GM12878 (cell line): ENCODE data around the gene PUDP. TPM values are rescaled to one million over a fixed set of nuclear protein-coding genes. Genes with fewer than 3 reads are reported as not detected.
A peak's percentile ranks its signal among the peaks of the same experiment; 100 is the strongest.

Experiments used
- BMI1 ChIP-seq: fragments of 450-650 bp; IDR thresholded peaks from 2 replicates; pipeline ENCODE4 v1.6.1; 2016; ENCODE audit warnings: mild to moderate bottlenecking, moderate library complexity, borderline replicate concordance
- BRCA1 ChIP-seq: IDR thresholded peaks from 2 replicates; pipeline ENCODE4 v1.6.1; 2011; ENCODE audit warnings: low read depth, low read length, improper control_type of control experiment
- DPF2 ChIP-seq: fragments of 450-650 bp; IDR thresholded peaks from 2 replicates; pipeline ENCODE4 v1.6.1; 2017; ENCODE audit warnings: mild to moderate bottlenecking
- GATAD2B ChIP-seq: fragments of 450-650 bp; conservative IDR thresholded peaks from 2 replicates; pipeline ENCODE4 v1.6.1; 2017; ENCODE audit warnings: low read depth, mild to moderate bottlenecking, moderate library complexity
- IKZF2 ChIP-seq, 2 experiments: fragments of 450-650 bp; IDR thresholded peaks; 2 replicates each; pipeline ENCODE4 v1.6.1; 2017; ENCODE audit warnings: mild to moderate bottlenecking in 2 of 2, moderate library complexity in 2 of 2
- NFYA ChIP-seq: IDR thresholded peaks from 2 replicates; pipeline ENCODE4 v1.6.1; 2011; ENCODE audit warnings: low read depth, mild to moderate bottlenecking, low read length, improper control_type of control experiment, borderline replicate concordance
- NR2C1 ChIP-seq: fragments of 450-650 bp; IDR thresholded peaks from 2 replicates; pipeline ENCODE4 v1.6.1; 2017; ENCODE audit warnings: antibody characterized with exemption, mild to moderate bottlenecking, moderate library complexity
- NR2C2 ChIP-seq: IDR thresholded peaks from 2 replicates; pipeline ENCODE4 v1.6.1; 2011; ENCODE audit warnings: borderline replicate concordance, low read depth; ENCODE audit not compliant: control insufficient read depth, insufficient read length
- NR2F1 ChIP-seq: fragments of 450-650 bp; conservative IDR thresholded peaks from 2 replicates; pipeline ENCODE4 v1.6.1; 2017; ENCODE audit warnings: mild to moderate bottlenecking
- PML ChIP-seq: IDR thresholded peaks from 2 replicates; pipeline ENCODE4 v1.6.1; 2012; ENCODE audit warnings: low read length, inconsistent platforms
- POU2F2 ChIP-seq: IDR thresholded peaks from 3 replicates; pipeline ENCODE4 v1.6.1; 2011; ENCODE audit warnings: low read depth, mild to moderate bottlenecking, low read length, borderline replicate concordance
- RBBP5 ChIP-seq: fragments of 200-600 bp; sonication (generic); conservative IDR thresholded peaks from 2 replicates; pipeline ENCODE4 v1.6.1; 2016
- RCOR1 ChIP-seq: conservative IDR thresholded peaks from 2 replicates; pipeline ENCODE4 v1.6.1; 2012; ENCODE audit warnings: low read depth, low read length, improper control_type of control experiment
- RUNX3 ChIP-seq: IDR thresholded peaks from 2 replicates; pipeline ENCODE4 v1.6.1; 2012; ENCODE audit warnings: low read length, inconsistent platforms
- SMAD5 ChIP-seq: IDR thresholded peaks from 2 replicates; pipeline ENCODE4 v1.6.1; 2016; ENCODE audit warnings: antibody characterized with exemption, low read depth
- SRF ChIP-seq, 2 experiments: IDR thresholded peaks; 2 replicates each; pipeline ENCODE4 v1.6.1; 2011; ENCODE audit warnings: low read depth in 2 of 2, low read length in 2 of 2, mild to moderate bottlenecking in 1 of 2, moderate library complexity in 1 of 2
- ZSCAN29 ChIP-seq: fragments of 450-650 bp; IDR thresholded peaks from 2 replicates; pipeline ENCODE4 v1.6.1; 2017; ENCODE audit warnings: mild to moderate bottlenecking, moderate library complexity
- polyA plus RNA-seq, 11 experiments: library from polyadenylated mRNA; depleted of rRNA in 4 of 11; unstranded in 6 of 11; stranded (reverse) in 5 of 11; fragments of >200 nt; fragmentation: Nextera tagmentation in 4 of 11; fragmentation: Illumina TruSeq in 1 of 11; extraction: Ambion mirVana in 4 of 11; extraction: Trizol in 1 of 11; gene quantifications; 1 replicate in 1 of 11; 2 replicates in 10 of 11; pipeline versions ENCODE4 v1.2.1 to v1.2.3, GENCODE V29; 2011 to 2016; ENCODE audit warnings: inconsistent platforms in 2 of 11, missing spikeins in 2 of 11, low read depth in 1 of 11
- total RNA-seq, 4 experiments: library from RNA; depleted of rRNA in 3 of 4; stranded (reverse); fragments of >200 nt in 3 of 4; fragmentation: Illumina TruSeq in 1 of 4; extraction: Trizol in 1 of 4; gene quantifications; 2 replicates each; pipeline versions ENCODE4 v1.2.1 to v1.2.3, GENCODE V29; 2013 to 2021
- TF ChIP-seq, protein P1 (sequence below): IDR thresholded peaks from 2 replicates; pipeline ENCODE4 v1.6.1; 2012; ENCODE audit warnings: improper control_type of control experiment, low read depth, low read length; ENCODE audit not compliant: insufficient replicate concordance
- TF ChIP-seq, protein P2 (sequence below): fragments of 450-650 bp; IDR thresholded peaks from 2 replicates; pipeline ENCODE4 v1.6.1; 2017; ENCODE audit warnings: mild to moderate bottlenecking
- TF ChIP-seq, protein P3 (sequence below): fragments of 450-650 bp; IDR thresholded peaks from 2 replicates; pipeline ENCODE4 v1.6.1; 2018; ENCODE audit warnings: mild to moderate bottlenecking, low read depth, moderate library complexity; ENCODE audit not compliant: partially characterized antibody

The PUDP gene
- total and polyA plus RNA-seq, 10 of the 15 experiments (the other 5 are each of a cell fraction or from before 2014, with no cell fraction given): 30.8 to 83.5 (median 61.7) TPM

DNA sequence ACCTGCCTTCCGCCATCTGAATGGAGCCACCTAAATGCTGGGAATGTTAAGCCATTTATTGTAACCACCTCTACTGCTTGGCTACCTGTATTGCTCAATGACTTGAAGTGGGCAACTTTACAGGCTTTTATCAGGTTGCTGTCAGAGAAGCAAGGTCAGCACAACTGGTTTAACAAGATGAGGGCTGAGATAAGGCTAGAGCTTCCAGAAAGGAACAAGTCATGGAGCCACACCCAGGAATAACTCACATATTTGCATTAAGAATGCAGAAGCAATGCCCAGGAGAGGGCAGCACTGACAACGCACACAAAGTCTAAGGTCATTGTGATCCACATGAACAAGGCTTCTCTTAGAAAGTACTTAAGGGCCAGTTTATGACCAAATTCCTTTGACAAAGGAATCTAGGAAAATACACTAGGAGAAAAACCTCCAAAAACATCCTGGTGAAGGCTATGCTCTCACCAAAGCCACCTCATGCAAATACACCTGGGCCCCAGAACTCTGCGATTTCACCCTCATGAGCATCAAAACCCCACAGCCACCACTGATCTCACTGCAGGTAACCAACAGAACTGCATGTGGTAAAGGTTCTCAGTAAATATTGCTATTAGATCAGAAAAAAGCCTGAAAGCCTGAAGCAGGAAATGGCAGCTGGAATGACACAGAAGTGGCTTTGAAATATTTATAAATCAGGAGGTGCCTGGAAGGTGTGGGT is 15.5 kb downstream of the PUDP start (continued):
- TF ChIP-seq, protein P1, sequence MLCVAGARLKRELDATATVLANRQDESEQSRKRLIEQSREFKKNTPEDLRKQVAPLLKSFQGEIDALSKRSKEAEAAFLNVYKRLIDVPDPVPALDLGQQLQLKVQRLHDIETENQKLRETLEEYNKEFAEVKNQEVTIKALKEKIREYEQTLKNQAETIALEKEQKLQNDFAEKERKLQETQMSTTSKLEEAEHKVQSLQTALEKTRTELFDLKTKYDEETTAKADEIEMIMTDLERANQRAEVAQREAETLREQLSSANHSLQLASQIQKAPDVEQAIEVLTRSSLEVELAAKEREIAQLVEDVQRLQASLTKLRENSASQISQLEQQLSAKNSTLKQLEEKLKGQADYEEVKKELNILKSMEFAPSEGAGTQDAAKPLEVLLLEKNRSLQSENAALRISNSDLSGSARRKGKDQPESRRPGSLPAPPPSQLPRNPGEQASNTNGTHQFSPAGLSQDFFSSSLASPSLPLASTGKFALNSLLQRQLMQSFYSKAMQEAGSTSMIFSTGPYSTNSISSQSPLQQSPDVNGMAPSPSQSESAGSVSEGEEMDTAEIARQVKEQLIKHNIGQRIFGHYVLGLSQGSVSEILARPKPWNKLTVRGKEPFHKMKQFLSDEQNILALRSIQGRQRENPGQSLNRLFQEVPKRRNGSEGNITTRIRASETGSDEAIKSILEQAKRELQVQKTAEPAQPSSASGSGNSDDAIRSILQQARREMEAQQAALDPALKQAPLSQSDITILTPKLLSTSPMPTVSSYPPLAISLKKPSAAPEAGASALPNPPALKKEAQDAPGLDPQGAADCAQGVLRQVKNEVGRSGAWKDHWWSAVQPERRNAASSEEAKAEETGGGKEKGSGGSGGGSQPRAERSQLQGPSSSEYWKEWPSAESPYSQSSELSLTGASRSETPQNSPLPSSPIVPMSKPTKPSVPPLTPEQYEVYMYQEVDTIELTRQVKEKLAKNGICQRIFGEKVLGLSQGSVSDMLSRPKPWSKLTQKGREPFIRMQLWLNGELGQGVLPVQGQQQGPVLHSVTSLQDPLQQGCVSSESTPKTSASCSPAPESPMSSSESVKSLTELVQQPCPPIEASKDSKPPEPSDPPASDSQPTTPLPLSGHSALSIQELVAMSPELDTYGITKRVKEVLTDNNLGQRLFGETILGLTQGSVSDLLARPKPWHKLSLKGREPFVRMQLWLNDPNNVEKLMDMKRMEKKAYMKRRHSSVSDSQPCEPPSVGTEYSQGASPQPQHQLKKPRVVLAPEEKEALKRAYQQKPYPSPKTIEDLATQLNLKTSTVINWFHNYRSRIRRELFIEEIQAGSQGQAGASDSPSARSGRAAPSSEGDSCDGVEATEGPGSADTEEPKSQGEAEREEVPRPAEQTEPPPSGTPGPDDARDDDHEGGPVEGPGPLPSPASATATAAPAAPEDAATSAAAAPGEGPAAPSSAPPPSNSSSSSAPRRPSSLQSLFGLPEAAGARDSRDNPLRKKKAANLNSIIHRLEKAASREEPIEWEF: no peak
- TF ChIP-seq ZSCAN29: no peak
- no peak for TF ChIP-seq IKZF2 (IDR thresholded peaks at IDR 0.05)
- TF ChIP-seq RUNX3: 0 out of 2 replicates have a peak, but pooled peaks have one; percentile 29
- TF ChIP-seq, protein P2, sequence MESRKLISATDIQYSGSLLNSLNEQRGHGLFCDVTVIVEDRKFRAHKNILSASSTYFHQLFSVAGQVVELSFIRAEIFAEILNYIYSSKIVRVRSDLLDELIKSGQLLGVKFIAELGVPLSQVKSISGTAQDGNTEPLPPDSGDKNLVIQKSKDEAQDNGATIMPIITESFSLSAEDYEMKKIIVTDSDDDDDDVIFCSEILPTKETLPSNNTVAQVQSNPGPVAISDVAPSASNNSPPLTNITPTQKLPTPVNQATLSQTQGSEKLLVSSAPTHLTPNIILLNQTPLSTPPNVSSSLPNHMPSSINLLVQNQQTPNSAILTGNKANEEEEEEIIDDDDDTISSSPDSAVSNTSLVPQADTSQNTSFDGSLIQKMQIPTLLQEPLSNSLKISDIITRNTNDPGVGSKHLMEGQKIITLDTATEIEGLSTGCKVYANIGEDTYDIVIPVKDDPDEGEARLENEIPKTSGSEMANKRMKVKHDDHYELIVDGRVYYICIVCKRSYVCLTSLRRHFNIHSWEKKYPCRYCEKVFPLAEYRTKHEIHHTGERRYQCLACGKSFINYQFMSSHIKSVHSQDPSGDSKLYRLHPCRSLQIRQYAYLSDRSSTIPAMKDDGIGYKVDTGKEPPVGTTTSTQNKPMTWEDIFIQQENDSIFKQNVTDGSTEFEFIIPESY: no peak
- TF ChIP-seq NR2C1: no peak
- TF ChIP-seq BMI1: no peak
- TF ChIP-seq RBBP5: no peak
- no peak for TF ChIP-seq DPF2
- TF ChIP-seq BRCA1: no peak
- no peak for TF ChIP-seq SRF (IDR thresholded peaks at IDR 0.05; ENCODE audit: low read depth in 2 of 2, low read length in 2 of 2)
- TF ChIP-seq PML: no peak; the same call in 1 of the 2 replicates
- no peak for TF ChIP-seq NR2F1
- TF ChIP-seq POU2F2: peak; percentile 80; the same call in 1 of the 3 replicates
- TF ChIP-seq RCOR1: no peak
- TF ChIP-seq, protein P3, sequence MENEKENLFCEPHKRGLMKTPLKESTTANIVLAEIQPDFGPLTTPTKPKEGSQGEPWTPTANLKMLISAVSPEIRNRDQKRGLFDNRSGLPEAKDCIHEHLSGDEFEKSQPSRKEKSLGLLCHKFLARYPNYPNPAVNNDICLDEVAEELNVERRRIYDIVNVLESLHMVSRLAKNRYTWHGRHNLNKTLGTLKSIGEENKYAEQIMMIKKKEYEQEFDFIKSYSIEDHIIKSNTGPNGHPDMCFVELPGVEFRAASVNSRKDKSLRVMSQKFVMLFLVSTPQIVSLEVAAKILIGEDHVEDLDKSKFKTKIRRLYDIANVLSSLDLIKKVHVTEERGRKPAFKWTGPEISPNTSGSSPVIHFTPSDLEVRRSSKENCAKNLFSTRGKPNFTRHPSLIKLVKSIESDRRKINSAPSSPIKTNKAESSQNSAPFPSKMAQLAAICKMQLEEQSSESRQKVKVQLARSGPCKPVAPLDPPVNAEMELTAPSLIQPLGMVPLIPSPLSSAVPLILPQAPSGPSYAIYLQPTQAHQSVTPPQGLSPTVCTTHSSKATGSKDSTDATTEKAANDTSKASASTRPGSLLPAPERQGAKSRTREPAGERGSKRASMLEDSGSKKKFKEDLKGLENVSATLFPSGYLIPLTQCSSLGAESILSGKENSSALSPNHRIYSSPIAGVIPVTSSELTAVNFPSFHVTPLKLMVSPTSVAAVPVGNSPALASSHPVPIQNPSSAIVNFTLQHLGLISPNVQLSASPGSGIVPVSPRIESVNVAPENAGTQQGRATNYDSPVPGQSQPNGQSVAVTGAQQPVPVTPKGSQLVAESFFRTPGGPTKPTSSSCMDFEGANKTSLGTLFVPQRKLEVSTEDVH: no peak
- no peak for TF ChIP-seq NR2C2
- TF ChIP-seq SMAD5: no peak
- TF ChIP-seq GATAD2B: no peak
- no peak for TF ChIP-seq NFYA
